ENCODE data around the gene ERLEC1.

Gene ERLEC1

GRCh38 chr2:53778536-53779162 lies 8.2 kb upstream of the ERLEC1 start:
- TF ChIP-seq CTCF (IDR thresholded peaks at IDR 0.05; ENCODE audit: control insufficient read depth, insufficient read depth, low read depth, low read length, missing control alignments): no peak
- DNase-seq (ENCODE audit: low read depth): no peak
- no peak overlapping the region for H3K4me3 ChIP-seq (ENCODE audit: control insufficient read depth, low read depth, low read length)

DNA sequence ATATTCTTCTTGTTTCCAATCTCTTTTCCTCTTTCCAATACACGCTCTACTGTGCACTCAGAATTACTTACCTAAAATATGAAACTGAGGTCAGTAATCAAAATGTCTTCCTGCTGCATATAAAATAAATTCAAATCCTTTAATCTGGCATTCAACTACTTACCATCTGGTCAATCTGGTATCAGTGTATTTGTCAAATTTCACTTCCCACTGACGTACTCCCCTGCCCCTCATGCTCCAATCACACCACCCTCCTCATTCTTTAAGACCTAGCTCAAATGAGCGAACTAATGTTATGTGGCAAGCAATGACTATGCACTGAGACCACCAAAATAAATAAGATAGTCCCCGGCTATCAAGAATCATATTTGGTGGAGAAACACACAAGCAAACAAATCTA lies 6.8 kb upstream of the ERLEC1 start:
- no peak overlapping the region for H3K4me3 ChIP-seq (ENCODE audit: control insufficient read depth, low read depth, low read length)
- no peak for DNase-seq (ENCODE audit: low read depth)
- TF ChIP-seq CTCF (IDR thresholded peaks at IDR 0.05; ENCODE audit: control insufficient read depth, insufficient read depth, low read depth, low read length, missing control alignments): no peak

DNA sequence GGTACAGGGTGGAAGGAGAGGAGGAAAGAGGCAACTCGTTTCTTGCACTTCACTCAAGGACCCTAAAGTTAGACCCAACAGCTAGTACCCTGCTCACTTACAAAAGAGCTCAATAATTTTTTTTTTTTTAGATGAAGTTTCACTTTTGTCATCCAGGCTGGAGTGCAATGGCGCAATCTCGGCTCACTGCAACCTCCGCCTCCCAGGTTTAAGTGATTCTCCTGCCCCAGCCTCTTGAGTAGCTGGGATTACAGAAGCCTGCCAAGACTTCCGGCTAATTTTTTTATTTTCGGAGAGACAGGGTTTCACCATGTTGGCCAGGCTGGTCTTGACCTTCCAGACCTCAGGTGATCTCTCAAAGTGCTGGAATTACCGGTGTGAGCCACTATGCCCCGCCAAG lies 4.2 kb upstream of the ERLEC1 start:
- no peak for TF ChIP-seq CTCF (IDR thresholded peaks at IDR 0.05; ENCODE audit: control insufficient read depth, insufficient read depth, low read depth, low read length, missing control alignments)
- no peak for DNase-seq (ENCODE audit: low read depth)

DNA sequence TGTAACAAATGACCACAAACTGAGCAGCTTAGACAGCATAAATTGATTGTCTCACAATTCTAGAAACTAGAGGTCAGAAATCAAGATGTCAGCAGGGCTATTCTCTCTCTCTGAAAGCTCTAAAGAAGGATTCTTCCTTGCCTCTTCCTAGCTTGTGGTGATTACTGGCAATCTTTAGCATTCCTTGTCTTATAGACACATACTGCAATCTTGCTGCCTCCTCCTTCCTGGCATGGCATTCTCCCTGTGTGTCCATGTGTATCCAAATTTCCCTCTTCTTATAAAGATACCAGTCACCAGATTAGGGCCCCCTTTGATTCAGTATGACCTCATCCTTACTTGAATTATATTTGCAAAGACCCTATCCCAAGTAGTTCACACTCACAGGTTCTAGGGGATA lies 2.4 kb upstream of the ERLEC1 start:
- no peak for TF ChIP-seq CTCF (IDR thresholded peaks at IDR 0.05; ENCODE audit: control insufficient read depth, insufficient read depth, low read depth, low read length, missing control alignments)
- DNase-seq (ENCODE audit: low read depth): no peak
- H3K4me3 ChIP-seq (ENCODE audit: control insufficient read depth, low read depth, low read length): no peak overlapping the region

More for the DNA sequence above, 4.2 kb upstream of the ERLEC1 start:
- no peak overlapping the region for H3K4me3 ChIP-seq (ENCODE audit: control insufficient read depth, low read depth, low read length)

DNA sequence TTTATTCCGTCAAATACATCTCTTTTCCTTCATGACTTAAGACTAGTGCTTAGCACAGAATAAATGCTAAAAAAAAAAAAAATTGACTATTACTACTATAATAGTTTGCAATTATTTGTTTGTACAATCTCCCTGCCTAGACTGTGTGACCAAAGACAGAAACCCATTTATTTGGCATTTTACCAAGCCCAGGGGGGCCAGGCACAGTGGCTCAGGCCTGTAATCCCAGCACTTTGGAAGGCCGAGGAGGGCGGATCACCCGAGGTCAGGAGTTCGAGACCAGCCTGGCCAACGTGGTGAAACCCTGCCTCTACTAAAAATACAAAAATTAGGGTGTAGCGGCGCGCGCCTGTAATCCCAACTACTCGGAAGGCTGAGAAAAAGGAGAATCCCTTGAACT lies 1.5 kb upstream of the ERLEC1 start:
- no peak for TF ChIP-seq CTCF (IDR thresholded peaks at IDR 0.05; ENCODE audit: control insufficient read depth, insufficient read depth, low read depth, low read length, missing control alignments)
- H3K4me3 ChIP-seq (ENCODE audit: control insufficient read depth, low read depth, low read length): peak overlapping the region; percentile 85
- no peak for DNase-seq (ENCODE audit: low read depth)

DNA sequence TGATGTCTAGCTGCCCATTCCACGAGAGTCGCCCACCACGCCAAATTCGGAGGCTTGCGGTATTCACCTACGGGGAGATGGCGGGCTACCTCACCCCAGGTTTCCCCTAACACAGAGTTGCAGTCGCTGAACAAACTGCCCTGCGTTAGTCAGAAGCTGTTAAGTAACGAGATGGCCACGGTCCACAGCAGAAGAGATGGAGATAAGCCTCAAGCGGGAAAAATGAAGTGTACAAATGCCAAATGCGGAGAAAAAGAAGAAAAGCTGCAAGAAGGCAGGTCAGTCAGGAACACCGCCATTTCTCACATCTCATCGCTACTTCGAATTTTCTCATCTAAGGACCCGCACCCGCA lies 516 bp upstream of the ERLEC1 start:
- TF ChIP-seq CTCF (IDR thresholded peaks at IDR 0.05; ENCODE audit: control insufficient read depth, insufficient read depth, low read depth, low read length, missing control alignments): no peak
- peak overlapping the region; percentile 85 for H3K4me3 ChIP-seq (ENCODE audit: control insufficient read depth, low read depth, low read length)
- no peak for DNase-seq (ENCODE audit: low read depth)
